Neuronal stem cell (in vitro differentiated cells): ENCODE measurements around the gene DDHD1.

Source experiments
- DNase-seq: peaks from one replicate; pipeline ENCODE4 v3.0.0-alpha.2; 2013; ENCODE audit warnings: low spot score
- H2AFZ ChIP-seq: one replicate; pipeline ENCODE4 v1.6.1; 2013; ENCODE audit warnings: mild to moderate bottlenecking, low read length, inconsistent platforms
- H2AK5ac ChIP-seq: 2 replicates; pipeline ENCODE4 v1.6.1; 2013; ENCODE audit warnings: low read depth, mild to moderate bottlenecking, inconsistent platforms, low read length, moderate library complexity, mixed read lengths
- H2BK120ac ChIP-seq: 2 replicates; pipeline ENCODE4 v1.6.1; 2013; ENCODE audit warnings: low read depth, mild to moderate bottlenecking, inconsistent platforms, low read length, moderate library complexity, mixed read lengths
- H2BK12ac ChIP-seq: one replicate; pipeline ENCODE4 v1.6.1; 2013; ENCODE audit warnings: low read length, inconsistent platforms
- H2BK15ac ChIP-seq: 2 replicates; pipeline ENCODE4 v1.6.1; 2013; ENCODE audit warnings: mild to moderate bottlenecking, low read length, inconsistent platforms, mixed read lengths
- H2BK5ac ChIP-seq: one replicate; pipeline ENCODE4 v1.6.1; 2013; ENCODE audit warnings: inconsistent platforms, mild to moderate bottlenecking, low read length, moderate library complexity
- H3K14ac ChIP-seq: one replicate; pipeline ENCODE4 v1.6.1; 2013; ENCODE audit warnings: low read length, inconsistent platforms
- H3K18ac ChIP-seq: 2 replicates; pipeline ENCODE4 v1.6.1; 2013; ENCODE audit warnings: low read length, inconsistent platforms
- H3K23ac ChIP-seq: 2 replicates; pipeline ENCODE4 v1.6.1; 2013; ENCODE audit warnings: low read depth, mild to moderate bottlenecking, mixed read lengths, low read length, inconsistent platforms; ENCODE audit not compliant: poor library complexity
- H3K27ac ChIP-seq: replicated peaks from 3 replicates; pipeline ENCODE4 v1.5.1; 2013; ENCODE audit warnings: low read length, inconsistent platforms
- H3K27me3 ChIP-seq, 3 experiments: 2 replicates each; pipeline ENCODE4 v1.6.1; 2013; ENCODE audit warnings: low read length in 3 of 3, mild to moderate bottlenecking in 2 of 3, inconsistent platforms in 1 of 3, low read depth in 1 of 3, mixed read lengths in 1 of 3, moderate library complexity in 1 of 3; ENCODE audit not compliant: control insufficient read depth in 3 of 3, insufficient read depth in 3 of 3
- H3K36me3 ChIP-seq, 2 donors: replicated peaks in 1 of 2; 2 replicates each; pipeline ENCODE4 v1.6.1; 2013; ENCODE audit warnings: low read length in 2 of 2; ENCODE audit not compliant: control insufficient read depth in 2 of 2, insufficient read depth in 2 of 2
- H3K4ac ChIP-seq: 2 replicates; pipeline ENCODE4 v1.6.1; 2013; ENCODE audit warnings: inconsistent platforms, mild to moderate bottlenecking, low read length, moderate library complexity
- H3K4me1 ChIP-seq, 2 donors: 1 replicate in 1 of 2; 2 replicates in 1 of 2; pipeline ENCODE4 v1.6.1; 2013; ENCODE audit warnings: low read length in 2 of 2, low read depth in 1 of 2; ENCODE audit not compliant: control insufficient read depth in 2 of 2, insufficient read depth in 1 of 2
- H3K4me2 ChIP-seq: one replicate; pipeline ENCODE4 v1.6.1; 2013; ENCODE audit warnings: mild to moderate bottlenecking, low read length, inconsistent platforms; ENCODE audit not compliant: insufficient read depth, poor library complexity, severe bottlenecking
- H3K4me3 ChIP-seq, 2 donors: 2 replicates each; pipeline ENCODE4 v1.5.1; 2013; ENCODE audit warnings: low read length in 2 of 2, mild to moderate bottlenecking in 2 of 2, inconsistent platforms in 1 of 2, moderate library complexity in 1 of 2
- H3K79me1 ChIP-seq: one replicate; pipeline ENCODE4 v1.6.1; 2013; ENCODE audit warnings: low read depth, mild to moderate bottlenecking, inconsistent platforms, low read length, moderate library complexity
- H3K9ac ChIP-seq: one replicate; pipeline ENCODE4 v1.6.1; 2013; ENCODE audit warnings: mild to moderate bottlenecking, low read depth, low read length, inconsistent platforms; ENCODE audit not compliant: poor library complexity
- H3K9me3 ChIP-seq, 2 donors: replicated peaks in 1 of 2; 2 replicates each; pipeline versions ENCODE3 to v1.6.1; 2013; ENCODE audit warnings: low read length in 2 of 2, mild to moderate bottlenecking in 2 of 2, inconsistent platforms in 1 of 2, low read depth in 1 of 2, mixed read lengths in 1 of 2, moderate library complexity in 1 of 2; ENCODE audit not compliant: control insufficient read depth in 2 of 2, insufficient read depth in 1 of 2
- H4K8ac ChIP-seq: one replicate; pipeline ENCODE4 v1.6.1; 2013; ENCODE audit warnings: low read depth, mild to moderate bottlenecking, inconsistent platforms, low read length, moderate library complexity
- H4K91ac ChIP-seq: one replicate; pipeline ENCODE4 v1.6.1; 2013; ENCODE audit warnings: low read length, low read depth, mild to moderate bottlenecking, inconsistent platforms; ENCODE audit not compliant: poor library complexity
- WGBS, 2 donors: extraction: QIAGEN DNeasy Blood & Tissue Kit; methylation state at CpG; one replicate each; pipeline ENCODE4 v1.1.7; 2013; ENCODE audit warnings: missing lambda C conversion rate in 2 of 2, mixed read lengths in 1 of 2; ENCODE audit not compliant: insufficient read length in 2 of 2, insufficient replicate concordance in 1 of 2; ENCODE audit errors: extremely low coverage in 2 of 2; 5-methylcytosine and 5-hydroxymethylcytosine counted together

Gene DDHD1

DNA sequence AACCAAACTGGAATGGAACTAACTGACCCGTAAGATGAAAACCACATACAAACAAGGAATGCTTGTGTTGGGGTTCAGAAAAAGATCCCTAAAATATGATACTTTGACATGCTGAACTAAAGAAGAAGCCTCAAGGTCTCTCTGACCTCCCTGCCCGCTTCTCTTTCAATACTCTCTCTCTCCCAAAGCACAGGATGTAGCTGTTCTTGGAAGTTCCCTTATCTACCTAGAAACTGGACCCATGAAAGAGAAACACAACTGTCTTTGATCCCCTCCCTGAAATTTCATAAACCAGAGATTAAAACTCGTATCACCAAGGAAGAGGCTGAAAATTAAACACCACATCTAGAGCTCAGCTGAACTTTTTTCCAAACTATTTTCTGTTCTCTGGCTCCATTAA is 125.6 kb downstream of the DDHD1 start:
- Histone ChIP-seq H3K36me3 (no peaks in the 10 kb centered on the region), H2BK12ac (no peak overlapping the region), H3K18ac (no peak overlapping the region), H2AK5ac (no peak overlapping the region), H4K8ac (no peak overlapping the region), H3K4me3 (no peak overlapping the region), H2AFZ (no peak overlapping the region), H3K14ac (no peak overlapping the region), H2BK120ac (no peak overlapping the region), H3K4me2 (no peak overlapping the region), H3K27ac (no peak overlapping the region), H3K27me3 (no peaks in the 10 kb centered on the region), H2BK15ac (no peak overlapping the region), H3K9ac (no peak overlapping the region), H3K79me1 (no peaks in the 10 kb centered on the region), H3K4me1 (no peaks in the 10 kb centered on the region), H2BK5ac (no peak overlapping the region), H3K9me3 (no peaks in the 10 kb centered on the region), H3K4ac (no peak overlapping the region), H4K91ac (no peak overlapping the region), H3K23ac (no peak overlapping the region)
- DNase-seq: no peak
- no CpG with 5 or more reads among the region's 3 CpGs for WGBS, 2 donors

DNA sequence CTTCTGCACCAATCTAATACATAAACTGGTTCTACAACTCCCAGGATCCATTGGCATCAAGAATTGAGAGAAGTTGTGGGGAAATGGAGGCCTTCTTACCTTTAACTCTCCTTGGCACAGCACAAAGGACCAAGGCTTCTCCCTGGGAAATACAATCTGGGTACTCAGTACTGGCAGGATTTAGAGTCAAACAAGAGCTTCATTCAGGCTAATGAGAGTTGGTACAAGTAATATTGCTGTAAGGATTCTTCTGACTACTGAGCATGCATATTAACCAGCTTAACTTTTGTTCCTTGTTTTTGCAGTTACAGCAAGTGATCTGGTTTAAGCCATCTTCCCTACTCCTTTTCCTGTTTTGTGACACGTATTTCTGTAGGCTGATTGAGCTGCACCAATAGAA is 126.1 kb downstream of the DDHD1 start:
- H3K4ac ChIP-seq: no peak overlapping the region
- no CpG with 5 or more reads among the region's 1 CpG for WGBS, 2 donors

DNA sequence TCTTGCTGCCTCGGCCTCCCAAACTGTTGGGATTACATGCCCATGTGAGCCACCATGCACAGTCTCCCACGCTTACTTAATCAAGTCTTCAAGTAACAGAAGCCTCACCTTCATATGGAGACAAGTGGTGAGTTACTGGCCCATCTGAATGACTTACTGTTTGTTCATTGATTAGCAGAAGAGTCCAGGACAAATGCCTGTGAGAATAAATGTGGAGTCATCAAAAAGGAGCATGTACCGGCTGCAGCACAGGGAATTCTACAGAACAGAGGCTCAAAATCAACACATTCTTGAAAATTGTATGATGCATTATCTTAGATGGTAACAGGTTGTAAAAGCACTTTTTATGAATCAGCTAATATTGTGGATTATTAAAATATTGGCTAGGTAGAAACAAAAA is 129.8 kb downstream of the DDHD1 start:
- no peak overlapping the region for H3K9ac ChIP-seq
- no peak overlapping the region for H2BK15ac ChIP-seq
- H3K4me1 ChIP-seq: peaks cover 4 to 7% of the 10 kb centered on the region in 2 donors
- no peak overlapping the region for H3K23ac ChIP-seq
- no peak overlapping the region for H3K4me2 ChIP-seq
- DNase-seq: no peak
- no peak overlapping the region for H4K8ac ChIP-seq
- no peak overlapping the region for H2BK5ac ChIP-seq
- H2AK5ac ChIP-seq: no peak overlapping the region
- H3K79me1 ChIP-seq: no peaks in the 10 kb centered on the region
- H3K4me3 ChIP-seq: no peak overlapping the region
- no peak overlapping the region for H2AFZ ChIP-seq
- H2BK120ac ChIP-seq: no peak overlapping the region
- H3K36me3 ChIP-seq: no peaks in the 10 kb centered on the region
- H3K18ac ChIP-seq: no peak overlapping the region
- H3K14ac ChIP-seq: no peak overlapping the region
- no peaks in the 10 kb centered on the region for H3K27me3 ChIP-seq
- H3K27ac ChIP-seq: no peak overlapping the region
- no peak overlapping the region for H3K4ac ChIP-seq
- H4K91ac ChIP-seq: no peak overlapping the region
- no peaks in the 10 kb centered on the region for H3K9me3 ChIP-seq
- H2BK12ac ChIP-seq: no peak overlapping the region
- WGBS, 2 donors: no CpG with 5 or more reads among the region's 3 CpGs

More for the DNA sequence above, 126.1 kb downstream of the DDHD1 start:
- Histone ChIP-seq H4K8ac (no peak overlapping the region), H2BK120ac (no peak overlapping the region), H3K27ac (no peak overlapping the region), H3K4me1 (no peaks in the 10 kb centered on the region), H3K9ac (no peak overlapping the region), H2BK5ac (no peak overlapping the region), H2BK15ac (no peak overlapping the region), H3K9me3 (no peaks in the 10 kb centered on the region), H3K79me1 (no peaks in the 10 kb centered on the region), H3K23ac (no peak overlapping the region), H3K27me3 (no peaks in the 10 kb centered on the region), H4K91ac (no peak overlapping the region), H2BK12ac (no peak overlapping the region), H3K4me2 (no peak overlapping the region), H2AK5ac (no peak overlapping the region), H3K18ac (no peak overlapping the region), H3K14ac (no peak overlapping the region), H3K4me3 (no peak overlapping the region), H3K36me3 (no peaks in the 10 kb centered on the region), H2AFZ (no peak overlapping the region)
- no peak for DNase-seq

DNA sequence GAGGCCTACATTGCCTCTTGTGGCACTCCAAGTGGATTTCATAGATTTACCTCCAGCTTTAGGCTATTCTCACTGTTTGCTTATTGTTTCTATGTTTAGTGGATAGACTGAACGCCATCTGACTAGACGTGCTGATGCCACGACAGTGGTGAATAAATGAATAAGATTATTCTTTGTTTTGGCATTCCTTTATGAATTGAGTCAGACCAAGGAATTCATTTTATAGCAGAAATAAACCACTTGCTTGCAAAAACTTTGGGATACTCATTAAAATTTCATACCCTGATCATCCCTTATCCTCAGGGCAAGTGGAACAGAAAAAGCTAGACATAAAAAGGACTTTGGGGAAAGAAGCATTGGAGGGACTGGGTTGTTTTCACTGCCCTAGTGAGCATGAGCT is 130.5 kb downstream of the DDHD1 start:
- H3K14ac ChIP-seq: no peak overlapping the region
- no peak overlapping the region for H2AK5ac ChIP-seq
- no peak overlapping the region for H2AFZ ChIP-seq
- H3K4me3 ChIP-seq: no peak overlapping the region
- no peak overlapping the region for H2BK12ac ChIP-seq
- H4K91ac ChIP-seq: no peak overlapping the region
- H3K27me3 ChIP-seq: no peaks in the 10 kb centered on the region
- H3K9ac ChIP-seq: no peak overlapping the region
- no peak overlapping the region for H3K23ac ChIP-seq
- H2BK15ac ChIP-seq: no peak overlapping the region
- no CpG with 5 or more reads among the region's 3 CpGs for WGBS, 2 donors
- H3K27ac ChIP-seq: no peak overlapping the region
- no peak overlapping the region for H3K18ac ChIP-seq
- no peak overlapping the region for H2BK5ac ChIP-seq
- DNase-seq: no peak
- no peaks in the 10 kb centered on the region for H3K9me3 ChIP-seq
- H3K4me2 ChIP-seq: no peak overlapping the region
- no peaks in the 10 kb centered on the region for H3K79me1 ChIP-seq
- H3K4me1 ChIP-seq: peaks cover 4 to 7% of the 10 kb centered on the region in 2 donors
- H3K4ac ChIP-seq: no peak overlapping the region
- no peak overlapping the region for H4K8ac ChIP-seq
- H2BK120ac ChIP-seq: no peak overlapping the region
- no peaks in the 10 kb centered on the region for H3K36me3 ChIP-seq
